ENCODE measurements around the gene TYRP1.

DNA sequence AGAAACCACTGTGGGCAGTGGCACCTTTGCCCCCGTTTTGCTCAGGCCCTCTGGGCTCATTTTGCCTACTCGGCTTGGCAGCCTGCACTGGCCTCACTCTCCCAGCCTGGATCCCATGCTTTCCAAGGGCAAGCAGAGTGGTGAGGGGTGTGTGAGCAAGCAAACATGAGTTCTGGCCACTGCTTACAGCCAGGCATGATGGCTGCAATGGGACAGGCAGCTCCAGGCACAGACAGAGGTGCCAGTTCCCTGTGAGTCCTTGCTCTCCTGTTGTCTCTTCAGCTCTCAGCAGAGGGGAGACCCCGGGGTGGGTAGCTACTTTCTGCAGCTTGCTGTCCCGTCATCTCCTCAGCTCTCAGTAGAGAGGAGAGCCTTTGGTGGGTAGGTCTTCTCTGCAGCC lies 35.2 kb upstream of the TYRP1 start:
- TF ChIP-seq, protein P1, sequence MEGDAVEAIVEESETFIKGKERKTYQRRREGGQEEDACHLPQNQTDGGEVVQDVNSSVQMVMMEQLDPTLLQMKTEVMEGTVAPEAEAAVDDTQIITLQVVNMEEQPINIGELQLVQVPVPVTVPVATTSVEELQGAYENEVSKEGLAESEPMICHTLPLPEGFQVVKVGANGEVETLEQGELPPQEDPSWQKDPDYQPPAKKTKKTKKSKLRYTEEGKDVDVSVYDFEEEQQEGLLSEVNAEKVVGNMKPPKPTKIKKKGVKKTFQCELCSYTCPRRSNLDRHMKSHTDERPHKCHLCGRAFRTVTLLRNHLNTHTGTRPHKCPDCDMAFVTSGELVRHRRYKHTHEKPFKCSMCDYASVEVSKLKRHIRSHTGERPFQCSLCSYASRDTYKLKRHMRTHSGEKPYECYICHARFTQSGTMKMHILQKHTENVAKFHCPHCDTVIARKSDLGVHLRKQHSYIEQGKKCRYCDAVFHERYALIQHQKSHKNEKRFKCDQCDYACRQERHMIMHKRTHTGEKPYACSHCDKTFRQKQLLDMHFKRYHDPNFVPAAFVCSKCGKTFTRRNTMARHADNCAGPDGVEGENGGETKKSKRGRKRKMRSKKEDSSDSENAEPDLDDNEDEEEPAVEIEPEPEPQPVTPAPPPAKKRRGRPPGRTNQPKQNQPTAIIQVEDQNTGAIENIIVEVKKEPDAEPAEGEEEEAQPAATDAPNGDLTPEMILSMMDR (IDR thresholded peaks at IDR 0.05; ENCODE audit: low read length): no peak
- TF ChIP-seq EZH2phosphoT487 (IDR thresholded peaks at IDR 0.05; ENCODE audit: low read length): no peak

All from MM.1S (cell line).